Neuronal stem cell (in vitro differentiated cells): ENCODE measurements around the gene CNIH3.
"Not testable (repeated sequence)": the region's sequence is repeated elsewhere in the genome, so short reads cannot be mapped to it uniquely, and the experiment has no call there.

Experiments
- DNase-seq: peaks from one replicate; pipeline ENCODE4 v3.0.0-alpha.2; 2013; ENCODE audit warnings: low spot score
- H2AFZ ChIP-seq: one replicate; pipeline ENCODE4 v1.6.1; 2013; ENCODE audit warnings: mild to moderate bottlenecking, low read length, inconsistent platforms
- H2AK5ac ChIP-seq: 2 replicates; pipeline ENCODE4 v1.6.1; 2013; ENCODE audit warnings: low read depth, mild to moderate bottlenecking, inconsistent platforms, low read length, moderate library complexity, mixed read lengths
- H2BK120ac ChIP-seq: 2 replicates; pipeline ENCODE4 v1.6.1; 2013; ENCODE audit warnings: low read depth, mild to moderate bottlenecking, inconsistent platforms, low read length, moderate library complexity, mixed read lengths
- H2BK12ac ChIP-seq: one replicate; pipeline ENCODE4 v1.6.1; 2013; ENCODE audit warnings: low read length, inconsistent platforms
- H2BK15ac ChIP-seq: 2 replicates; pipeline ENCODE4 v1.6.1; 2013; ENCODE audit warnings: mild to moderate bottlenecking, low read length, inconsistent platforms, mixed read lengths
- H2BK5ac ChIP-seq: one replicate; pipeline ENCODE4 v1.6.1; 2013; ENCODE audit warnings: inconsistent platforms, mild to moderate bottlenecking, low read length, moderate library complexity
- H3K14ac ChIP-seq: one replicate; pipeline ENCODE4 v1.6.1; 2013; ENCODE audit warnings: low read length, inconsistent platforms
- H3K18ac ChIP-seq: 2 replicates; pipeline ENCODE4 v1.6.1; 2013; ENCODE audit warnings: low read length, inconsistent platforms
- H3K23ac ChIP-seq: 2 replicates; pipeline ENCODE4 v1.6.1; 2013; ENCODE audit warnings: low read depth, mild to moderate bottlenecking, mixed read lengths, low read length, inconsistent platforms; ENCODE audit not compliant: poor library complexity
- H3K27ac ChIP-seq: replicated peaks from 3 replicates; pipeline ENCODE4 v1.5.1; 2013; ENCODE audit warnings: low read length, inconsistent platforms
- H3K27me3 ChIP-seq, 3 experiments: 2 replicates each; pipeline ENCODE4 v1.6.1; 2013; ENCODE audit warnings: low read length in 3 of 3, mild to moderate bottlenecking in 2 of 3, inconsistent platforms in 1 of 3, low read depth in 1 of 3, mixed read lengths in 1 of 3, moderate library complexity in 1 of 3; ENCODE audit not compliant: control insufficient read depth in 3 of 3, insufficient read depth in 3 of 3
- H3K36me3 ChIP-seq, 2 donors: replicated peaks in 1 of 2; 2 replicates each; pipeline ENCODE4 v1.6.1; 2013; ENCODE audit warnings: low read length in 2 of 2; ENCODE audit not compliant: control insufficient read depth in 2 of 2, insufficient read depth in 2 of 2
- H3K4ac ChIP-seq: 2 replicates; pipeline ENCODE4 v1.6.1; 2013; ENCODE audit warnings: inconsistent platforms, mild to moderate bottlenecking, low read length, moderate library complexity
- H3K4me1 ChIP-seq, 2 donors: 1 replicate in 1 of 2; 2 replicates in 1 of 2; pipeline ENCODE4 v1.6.1; 2013; ENCODE audit warnings: low read length in 2 of 2, low read depth in 1 of 2; ENCODE audit not compliant: control insufficient read depth in 2 of 2, insufficient read depth in 1 of 2
- H3K4me2 ChIP-seq: one replicate; pipeline ENCODE4 v1.6.1; 2013; ENCODE audit warnings: mild to moderate bottlenecking, low read length, inconsistent platforms; ENCODE audit not compliant: insufficient read depth, poor library complexity, severe bottlenecking
- H3K4me3 ChIP-seq, 2 donors: 2 replicates each; pipeline ENCODE4 v1.5.1; 2013; ENCODE audit warnings: low read length in 2 of 2, mild to moderate bottlenecking in 2 of 2, inconsistent platforms in 1 of 2, moderate library complexity in 1 of 2
- H3K79me1 ChIP-seq: one replicate; pipeline ENCODE4 v1.6.1; 2013; ENCODE audit warnings: low read depth, mild to moderate bottlenecking, inconsistent platforms, low read length, moderate library complexity
- H3K9ac ChIP-seq: one replicate; pipeline ENCODE4 v1.6.1; 2013; ENCODE audit warnings: mild to moderate bottlenecking, low read depth, low read length, inconsistent platforms; ENCODE audit not compliant: poor library complexity
- H3K9me3 ChIP-seq, 2 donors: replicated peaks in 1 of 2; 2 replicates each; pipeline versions ENCODE3 to v1.6.1; 2013; ENCODE audit warnings: low read length in 2 of 2, mild to moderate bottlenecking in 2 of 2, inconsistent platforms in 1 of 2, low read depth in 1 of 2, mixed read lengths in 1 of 2, moderate library complexity in 1 of 2; ENCODE audit not compliant: control insufficient read depth in 2 of 2, insufficient read depth in 1 of 2
- H4K8ac ChIP-seq: one replicate; pipeline ENCODE4 v1.6.1; 2013; ENCODE audit warnings: low read depth, mild to moderate bottlenecking, inconsistent platforms, low read length, moderate library complexity
- H4K91ac ChIP-seq: one replicate; pipeline ENCODE4 v1.6.1; 2013; ENCODE audit warnings: low read length, low read depth, mild to moderate bottlenecking, inconsistent platforms; ENCODE audit not compliant: poor library complexity
- WGBS, 2 donors: extraction: QIAGEN DNeasy Blood & Tissue Kit; methylation state at CpG; one replicate each; pipeline ENCODE4 v1.1.7; 2013; ENCODE audit warnings: missing lambda C conversion rate in 2 of 2, mixed read lengths in 1 of 2; ENCODE audit not compliant: insufficient read length in 2 of 2, insufficient replicate concordance in 1 of 2; ENCODE audit errors: extremely low coverage in 2 of 2; 5-methylcytosine and 5-hydroxymethylcytosine counted together

The CNIH3 gene

GRCh38 chr1:224684979-224685425 lies 68.9 kb downstream of the CNIH3 start:
- H2BK5ac ChIP-seq = no peak overlapping the region
- H3K79me1 ChIP-seq = no peaks in the 10 kb centered on the region
- no peaks in the 10 kb centered on the region for H3K27me3 ChIP-seq
- WGBS, 2 donors = no CpG with 5 or more reads among the region's 7 CpGs
- no peaks in the 10 kb centered on the region for H3K9me3 ChIP-seq
- no peak overlapping the region for H3K9ac ChIP-seq
- no peak overlapping the region for H2AFZ ChIP-seq
- H2AK5ac ChIP-seq = no peak overlapping the region
- H3K14ac ChIP-seq = no peak overlapping the region
- no peak overlapping the region for H3K4me3 ChIP-seq
- no peaks in the 10 kb centered on the region for H3K36me3 ChIP-seq
- no peak overlapping the region for H3K18ac ChIP-seq
- no peak overlapping the region for H2BK120ac ChIP-seq
- H4K8ac ChIP-seq = no peak overlapping the region
- no peak overlapping the region for H2BK12ac ChIP-seq
- no peak overlapping the region for H2BK15ac ChIP-seq
- H3K23ac ChIP-seq = no peak overlapping the region
- H3K27ac ChIP-seq = no peak overlapping the region
- H3K4ac ChIP-seq = no peak overlapping the region
- H4K91ac ChIP-seq = no peak overlapping the region
- H3K4me2 ChIP-seq = no peak overlapping the region
- no peak for DNase-seq
- H3K4me1 ChIP-seq = peaks cover 0 to 9% of the 10 kb centered on the region in 2 donors

GRCh38 chr1:224686140-224686539 lies 70.0 kb downstream of the CNIH3 start:
- not testable (repeated sequence) for H3K36me3 ChIP-seq, H3K4me3 ChIP-seq, H3K18ac ChIP-seq, H2BK12ac ChIP-seq, H4K8ac ChIP-seq, H3K4me2 ChIP-seq, H3K27ac ChIP-seq, H3K23ac ChIP-seq, H3K14ac ChIP-seq, DNase-seq, H3K4me1 ChIP-seq, H2AFZ ChIP-seq, H2BK15ac ChIP-seq, H4K91ac ChIP-seq, H3K9me3 ChIP-seq, H2BK120ac ChIP-seq, H3K9ac ChIP-seq, H3K79me1 ChIP-seq, H2BK5ac ChIP-seq, H3K4ac ChIP-seq, H3K27me3 ChIP-seq, H2AK5ac ChIP-seq
- no CpG with 5 or more reads among the region's 3 CpGs for WGBS, 2 donors

GRCh38 chr1:224687465-224687864 lies 71.3 kb downstream of the CNIH3 start:
- Histone ChIP-seq H3K4ac (no peak overlapping the region), H3K9me3 (no peaks in the 10 kb centered on the region), H2BK12ac (no peak overlapping the region), H3K23ac (no peak overlapping the region), H3K27ac (no peak overlapping the region), H2AFZ (no peak overlapping the region), H2BK5ac (no peak overlapping the region), H4K8ac (no peak overlapping the region), H3K9ac (no peak overlapping the region), H3K4me1 (peaks cover 0 to 2% of the 10 kb centered on the region in 2 donors), H2BK15ac (no peak overlapping the region), H2AK5ac (no peak overlapping the region), H3K4me3 (no peak overlapping the region), H3K18ac (no peak overlapping the region), H4K91ac (no peak overlapping the region), H3K79me1 (no peaks in the 10 kb centered on the region), H3K14ac (no peak overlapping the region), H2BK120ac (no peak overlapping the region), H3K36me3 (no peaks in the 10 kb centered on the region), H3K27me3 (no peaks in the 10 kb centered on the region), H3K4me2 (no peak overlapping the region)
- DNase-seq = no peak
- WGBS, 2 donors = no CpG with 5 or more reads among the region's 4 CpGs

GRCh38 chr1:224689374-224689773 lies 73.3 kb downstream of the CNIH3 start:
- no peak overlapping the region for H2AK5ac ChIP-seq
- H2BK12ac ChIP-seq = no peak overlapping the region
- no peak overlapping the region for H2BK15ac ChIP-seq
- no peak overlapping the region for H2BK120ac ChIP-seq
- H3K9me3 ChIP-seq = no peaks in the 10 kb centered on the region
- H3K23ac ChIP-seq = no peak overlapping the region
- no peak overlapping the region for H2AFZ ChIP-seq
- H4K8ac ChIP-seq = no peak overlapping the region
- H3K9ac ChIP-seq = no peak overlapping the region
- no peaks in the 10 kb centered on the region for H3K79me1 ChIP-seq
- H3K27me3 ChIP-seq = no peaks in the 10 kb centered on the region
- H3K4me1 ChIP-seq = peaks cover 0 to 2% of the 10 kb centered on the region in 2 donors
- no CpG with 5 or more reads among the region's 9 CpGs for WGBS, 2 donors
- H3K4me3 ChIP-seq = no peak overlapping the region
- H3K18ac ChIP-seq = no peak overlapping the region
- no peak overlapping the region for H2BK5ac ChIP-seq
- no peak overlapping the region for H4K91ac ChIP-seq
- H3K4ac ChIP-seq = no peak overlapping the region
- H3K14ac ChIP-seq = no peak overlapping the region
- no peak overlapping the region for H3K27ac ChIP-seq
- no peaks in the 10 kb centered on the region for H3K36me3 ChIP-seq
- no peak for DNase-seq
- no peak overlapping the region for H3K4me2 ChIP-seq
